ENCODE results near the gene NFIC.

- no peak for TF ChIP-seq POLR2A (IDR thresholded peaks at IDR 0.05; ENCODE audit: low read length)
- no peak for TF ChIP-seq EP300 (IDR thresholded peaks at IDR 0.05)
- TF ChIP-seq CTCF (IDR thresholded peaks at IDR 0.05): no peak
- TF ChIP-seq GATA3 (IDR thresholded peaks at IDR 0.05; ENCODE audit: borderline replicate concordance): no peak
These were observed 143.2 kb downstream of the NFIC start for GRCh38 chr19:3509566-3509989.

Data from A549 (cell line).